Osteocyte (in vitro differentiated cells): ENCODE measurements around the gene ADAMTS20. TPM values are rescaled to one million over a fixed set of nuclear protein-coding genes. Genes with fewer than 3 reads are reported as not detected.

Experiments used
- DNase-seq: peaks from one replicate; pipeline ENCODE4 v3.0.0; 2021; ENCODE audit warnings: mixed read lengths; ENCODE audit not compliant: unreplicated experiment; ENCODE audit errors: extremely low spot score
- H3K27ac Mint-ChIP-seq: one replicate; pipeline ENCODE4 v1.8.0; 2021; ENCODE audit warnings: mild to moderate bottlenecking, mixed read lengths; ENCODE audit not compliant: unreplicated experiment
- H3K27me3 Mint-ChIP-seq: one replicate; pipeline ENCODE4 v1.8.0; 2021; ENCODE audit warnings: mixed read lengths; ENCODE audit not compliant: unreplicated experiment
- H3K36me3 Mint-ChIP-seq: one replicate; pipeline ENCODE4 v1.8.0; 2021; ENCODE audit warnings: mixed read lengths; ENCODE audit not compliant: unreplicated experiment
- H3K4me1 Mint-ChIP-seq: one replicate; pipeline ENCODE4 v1.8.0; 2021; ENCODE audit warnings: mixed read lengths; ENCODE audit not compliant: unreplicated experiment
- H3K4me3 Mint-ChIP-seq: one replicate; pipeline ENCODE4 v1.8.0; 2021; ENCODE audit warnings: mild to moderate bottlenecking, moderate library complexity, mixed read lengths; ENCODE audit not compliant: unreplicated experiment
- H3K9me3 Mint-ChIP-seq: one replicate; pipeline ENCODE4 v1.8.0; 2021; ENCODE audit warnings: mixed read lengths; ENCODE audit not compliant: unreplicated experiment
- total RNA-seq: library from RNA; stranded (reverse); gene quantifications from 2 replicates; pipeline ENCODE4 v1.2.1, GENCODE V29; 2021
- TF ChIP-seq, protein P1 (sequence below): fragments of 200-600 bp; sonication (generic); IDR thresholded peaks from 2 replicates; pipeline ENCODE4 v1.5.0; 2021; ENCODE audit warnings: antibody characterized with exemption, mild to moderate bottlenecking, moderate library complexity

ADAMTS20 gene
- total RNA-seq, 1 donor from 2014 or later: not detected

DNA sequence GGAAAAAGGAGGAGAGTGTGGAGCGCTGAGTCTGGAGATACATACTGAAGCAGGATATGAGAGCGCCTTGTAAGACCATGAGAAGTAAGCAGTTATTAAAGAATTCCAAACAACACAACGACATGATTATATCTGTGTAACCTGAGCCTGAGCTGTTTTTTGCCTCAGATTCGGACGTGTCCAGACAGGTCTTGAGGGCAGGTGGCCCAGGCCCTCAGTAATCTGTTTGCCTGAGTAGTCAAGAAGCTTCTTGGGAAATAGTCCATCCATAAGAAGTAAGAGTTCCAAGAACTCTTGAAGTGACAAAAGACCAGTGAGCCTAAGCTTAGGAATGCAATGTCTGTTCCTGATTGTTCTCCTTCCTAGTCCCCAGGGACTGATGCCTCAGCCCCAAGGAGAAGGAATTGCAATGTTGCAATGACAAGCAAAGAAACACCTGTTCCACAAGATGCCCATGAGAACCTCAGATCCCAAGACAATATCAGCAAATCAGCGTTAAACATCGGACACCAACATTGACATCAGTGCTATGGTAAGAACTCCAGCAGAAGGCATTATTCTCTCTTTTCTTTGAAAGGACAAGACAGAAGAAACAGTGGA lies 34.7 kb upstream of the ADAMTS20 start:
- no peaks in the 10 kb centered on the region for H3K36me3 Mint-ChIP-seq
- H3K9me3 Mint-ChIP-seq: no peaks in the 10 kb centered on the region
- H3K27ac Mint-ChIP-seq: no peak overlapping the region
- no peaks in the 10 kb centered on the region for H3K4me1 Mint-ChIP-seq
- H3K4me3 Mint-ChIP-seq: no peak overlapping the region
- no peak for DNase-seq
- TF ChIP-seq, protein P1, sequence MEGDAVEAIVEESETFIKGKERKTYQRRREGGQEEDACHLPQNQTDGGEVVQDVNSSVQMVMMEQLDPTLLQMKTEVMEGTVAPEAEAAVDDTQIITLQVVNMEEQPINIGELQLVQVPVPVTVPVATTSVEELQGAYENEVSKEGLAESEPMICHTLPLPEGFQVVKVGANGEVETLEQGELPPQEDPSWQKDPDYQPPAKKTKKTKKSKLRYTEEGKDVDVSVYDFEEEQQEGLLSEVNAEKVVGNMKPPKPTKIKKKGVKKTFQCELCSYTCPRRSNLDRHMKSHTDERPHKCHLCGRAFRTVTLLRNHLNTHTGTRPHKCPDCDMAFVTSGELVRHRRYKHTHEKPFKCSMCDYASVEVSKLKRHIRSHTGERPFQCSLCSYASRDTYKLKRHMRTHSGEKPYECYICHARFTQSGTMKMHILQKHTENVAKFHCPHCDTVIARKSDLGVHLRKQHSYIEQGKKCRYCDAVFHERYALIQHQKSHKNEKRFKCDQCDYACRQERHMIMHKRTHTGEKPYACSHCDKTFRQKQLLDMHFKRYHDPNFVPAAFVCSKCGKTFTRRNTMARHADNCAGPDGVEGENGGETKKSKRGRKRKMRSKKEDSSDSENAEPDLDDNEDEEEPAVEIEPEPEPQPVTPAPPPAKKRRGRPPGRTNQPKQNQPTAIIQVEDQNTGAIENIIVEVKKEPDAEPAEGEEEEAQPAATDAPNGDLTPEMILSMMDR: no peak
- peaks cover 2% of the 10 kb centered on the region for H3K27me3 Mint-ChIP-seq

DNA sequence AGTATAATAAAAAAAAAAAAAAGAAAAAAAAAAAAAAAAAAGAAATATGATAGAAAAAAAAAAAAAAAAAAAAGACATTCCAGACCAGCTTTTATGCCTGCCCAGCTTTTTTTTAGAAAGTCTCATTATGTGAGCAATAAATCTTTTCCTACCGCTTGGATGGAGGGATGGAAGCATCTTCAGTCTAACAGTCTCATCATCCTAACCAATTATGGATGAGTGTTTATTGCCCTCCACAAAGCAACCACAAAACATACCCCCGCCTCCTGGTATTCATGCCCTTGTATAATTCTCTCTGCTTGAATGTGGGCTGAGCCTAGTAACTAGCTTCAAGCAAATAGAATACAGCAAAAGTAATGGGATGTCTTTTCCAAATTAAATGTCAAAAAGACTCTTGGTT lies 33.7 kb upstream of the ADAMTS20 start:
- no peak for DNase-seq
- Mint-ChIP-seq H3K27me3 (peaks cover 2% of the 10 kb centered on the region), H3K27ac (no peak overlapping the region), H3K4me1 (no peaks in the 10 kb centered on the region), H3K9me3 (no peaks in the 10 kb centered on the region), H3K36me3 (no peaks in the 10 kb centered on the region), H3K4me3 (no peak overlapping the region)
- TF ChIP-seq, protein P1: no peak

DNA sequence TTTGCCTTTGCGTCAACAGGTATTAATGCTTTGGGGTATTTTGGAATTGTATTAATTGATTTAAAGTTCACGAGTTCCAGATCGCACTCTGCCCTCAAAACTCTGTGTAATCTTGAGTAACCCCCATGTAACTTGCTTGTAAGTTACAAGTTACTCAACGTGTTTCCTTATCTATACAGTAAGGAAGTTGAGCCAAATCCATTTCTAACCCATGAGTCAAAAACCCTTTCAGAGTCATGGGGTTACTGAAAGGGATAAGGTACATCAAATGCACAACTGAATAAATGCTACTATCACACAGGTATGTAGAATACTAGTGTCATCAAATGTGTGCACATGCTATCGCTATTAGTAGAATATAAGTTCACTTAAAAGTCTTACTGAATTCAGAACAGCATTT lies 28.6 kb upstream of the ADAMTS20 start:
- Mint-ChIP-seq H3K9me3 (no peaks in the 10 kb centered on the region), H3K4me3 (no peak overlapping the region), H3K36me3 (no peaks in the 10 kb centered on the region), H3K27me3 (peaks cover 4% of the 10 kb centered on the region), H3K27ac (no peak overlapping the region), H3K4me1 (peaks cover 10% of the 10 kb centered on the region)
- DNase-seq: no peak
- TF ChIP-seq, protein P1: no peak

DNA sequence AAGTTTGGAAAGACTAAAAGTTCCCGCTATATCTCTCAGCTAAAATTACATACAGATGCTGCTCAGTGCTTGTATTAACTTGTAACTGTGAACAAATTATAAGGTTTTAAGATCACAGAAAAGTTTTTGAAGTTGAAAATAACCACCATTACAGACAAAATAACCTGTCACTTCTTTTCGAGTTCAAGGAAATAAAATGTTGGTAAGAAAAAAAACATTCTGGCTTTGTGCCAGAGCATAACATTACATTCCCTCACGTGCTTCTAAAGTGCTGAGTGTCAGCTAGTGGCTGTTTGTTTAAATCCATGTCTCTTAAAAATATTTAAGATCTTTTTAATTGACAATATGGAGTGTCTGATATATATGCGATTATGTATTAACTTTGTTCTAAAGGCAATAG lies 27.2 kb upstream of the ADAMTS20 start:
- Mint-ChIP-seq H3K4me1 (peaks cover 10% of the 10 kb centered on the region), H3K4me3 (no peak overlapping the region), H3K36me3 (no peaks in the 10 kb centered on the region), H3K27ac (peak overlapping the region; percentile 23), H3K9me3 (no peaks in the 10 kb centered on the region), H3K27me3 (peaks cover 4% of the 10 kb centered on the region)
- TF ChIP-seq, protein P1: no peak
- no peak for DNase-seq

DNA sequence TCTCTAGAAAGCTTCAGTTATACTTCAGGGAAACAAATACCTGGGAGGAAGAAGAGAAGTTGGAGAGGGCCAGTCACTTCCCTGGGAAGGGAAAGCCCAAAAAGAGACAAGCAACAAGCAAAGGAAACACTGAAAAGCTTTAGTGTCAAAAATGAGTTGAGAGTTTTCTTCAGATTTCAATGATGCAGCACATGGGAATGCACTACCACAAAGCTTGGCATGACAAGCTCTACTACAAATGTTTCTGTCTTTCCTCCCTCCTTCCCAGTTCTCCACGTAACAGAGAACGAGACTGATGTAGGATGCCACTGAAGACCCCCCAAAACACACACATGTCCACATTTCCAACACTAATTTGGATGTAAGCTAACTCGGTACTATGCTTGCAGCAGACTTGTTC lies 26.8 kb upstream of the ADAMTS20 start:
- TF ChIP-seq, protein P1: no peak
- Mint-ChIP-seq H3K4me1 (peaks cover 10% of the 10 kb centered on the region), H3K27ac (peak overlapping the region; percentile 23), H3K4me3 (no peak overlapping the region), H3K27me3 (peaks cover 4% of the 10 kb centered on the region), H3K9me3 (no peaks in the 10 kb centered on the region), H3K36me3 (no peaks in the 10 kb centered on the region)
- no peak for DNase-seq
